ENCODE data around the gene ID3.
"Not testable (repeated sequence)": the region's sequence is repeated elsewhere in the genome, so short reads cannot be mapped to it uniquely, and the experiment has no call there.

Gene ID3

GRCh38 chr1:23546897-23547584, 12.3 kb downstream of the ID3 start:
- no peak for DNase-seq

- no peak for DNase-seq
Observed at GRCh38 chr1:23545851-23546250, 13.4 kb downstream of the ID3 start.

- peak; percentile 92 for DNase-seq
Observed at GRCh38 chr1:23544444-23545389, 14.6 kb downstream of the ID3 start.

- no peak for DNase-seq
Observed at GRCh38 chr1:23543707-23544443, 15.4 kb downstream of the ID3 start.

GRCh38 chr1:23542940-23543339, 16.4 kb downstream of the ID3 start:
- not testable (repeated sequence) for DNase-seq

GRCh38 chr1:23539698-23540266, 19.5 kb downstream of the ID3 start:
- DNase-seq, result peak; percentile 98

- DNase-seq, result no peak
Observed at GRCh38 chr1:23537296-23537973, 21.9 kb downstream of the ID3 start.

GRCh38 chr1:23533246-23534023, 25.9 kb downstream of the ID3 start:
- DNase-seq, result peak; percentile 28

- no peak for DNase-seq
Observed at GRCh38 chr1:23531562-23532094, 27.7 kb downstream of the ID3 start.

GRCh38 chr1:23530747-23531561, 28.3 kb downstream of the ID3 start, which contains the start of gene E2F2:
TSS of gene E2F2 (minus strand) at chr1:23531233. CDS start at chr1:23530793, 440 bp downstream.
- DNase-seq, result peak; percentile 95

GRCh38 chr1:23530087-23530746, 29.1 kb downstream of the ID3 start:
- peak; percentile 59 for DNase-seq

GRCh38 chr1:23529146-23530086, 29.9 kb downstream of the ID3 start:
- peak; percentile 50 for DNase-seq

- peak; percentile 86 for DNase-seq
Observed at GRCh38 chr1:23528250-23528978, 30.9 kb downstream of the ID3 start.

- DNase-seq, result no peak
Observed at GRCh38 chr1:23527900-23528249, 31.4 kb downstream of the ID3 start.

- no peak for DNase-seq
Observed at GRCh38 chr1:23527366-23527765, 31.9 kb downstream of the ID3 start.

GRCh38 chr1:23526329-23527041, 32.8 kb downstream of the ID3 start:
- no peak for DNase-seq

Data from NCI-H82 (cell line).